GDM1 (cell line): ENCODE data around the gene FKBP5.
"Not testable (repeated sequence)": the region's sequence is repeated elsewhere in the genome, so short reads cannot be mapped to it uniquely, and the experiment has no call there.

ENCODE experiments used
- DNase-seq: peaks from one replicate; lab custom pipeline; 2025; lab: John Stamatoyannopoulos, UW

The FKBP5 gene

DNA sequence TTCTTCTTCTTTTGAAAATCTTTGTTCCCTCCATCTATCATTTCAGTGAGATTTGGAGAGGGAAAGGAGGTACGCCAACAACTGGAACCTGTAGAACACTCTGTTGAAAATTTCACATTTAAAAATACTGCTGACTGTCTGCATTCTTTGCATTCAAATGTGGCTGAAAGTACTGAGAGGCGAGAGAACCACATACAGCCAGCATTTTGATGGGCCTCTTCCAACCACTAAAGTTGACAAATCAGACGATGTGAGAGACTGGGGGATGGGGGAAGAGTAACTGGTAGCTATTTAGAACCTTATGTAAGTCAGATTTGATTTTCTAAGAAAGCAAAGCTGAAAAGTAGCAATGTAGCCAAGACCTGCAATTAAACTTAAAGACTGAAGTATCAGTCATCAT, 77.5 kb downstream of the FKBP5 start:
- DNase-seq = no peak

GRCh38 chr6:35610830-35611229, 77.9 kb downstream of the FKBP5 start:
- no peak for DNase-seq

GRCh38 chr6:35609588-35609987, 79.1 kb downstream of the FKBP5 start:
- DNase-seq = no peak

- no peak for DNase-seq
These were observed 81.0 kb downstream of the FKBP5 start for GRCh38 chr6:35607517-35608233.

DNA sequence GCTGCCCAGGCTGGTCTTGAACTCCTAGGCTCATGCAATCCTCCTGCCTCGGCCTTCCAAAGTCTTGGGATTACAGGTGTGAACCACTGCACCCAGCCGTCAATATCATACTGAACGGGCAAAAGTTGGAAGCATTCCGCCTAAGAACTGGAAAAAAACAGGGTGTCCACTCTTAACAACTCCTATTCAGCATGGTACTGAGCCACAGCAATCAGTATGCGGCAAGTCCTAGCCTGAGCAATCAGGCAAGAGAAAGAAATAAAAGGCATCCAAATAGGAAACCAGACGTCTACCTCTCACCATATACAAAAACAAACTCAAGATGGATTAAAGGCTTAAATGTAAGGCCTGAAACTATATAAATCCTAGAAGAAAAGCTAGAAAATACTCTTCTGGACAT, 83.1 kb downstream of the FKBP5 start:
- no peak for DNase-seq

DNA sequence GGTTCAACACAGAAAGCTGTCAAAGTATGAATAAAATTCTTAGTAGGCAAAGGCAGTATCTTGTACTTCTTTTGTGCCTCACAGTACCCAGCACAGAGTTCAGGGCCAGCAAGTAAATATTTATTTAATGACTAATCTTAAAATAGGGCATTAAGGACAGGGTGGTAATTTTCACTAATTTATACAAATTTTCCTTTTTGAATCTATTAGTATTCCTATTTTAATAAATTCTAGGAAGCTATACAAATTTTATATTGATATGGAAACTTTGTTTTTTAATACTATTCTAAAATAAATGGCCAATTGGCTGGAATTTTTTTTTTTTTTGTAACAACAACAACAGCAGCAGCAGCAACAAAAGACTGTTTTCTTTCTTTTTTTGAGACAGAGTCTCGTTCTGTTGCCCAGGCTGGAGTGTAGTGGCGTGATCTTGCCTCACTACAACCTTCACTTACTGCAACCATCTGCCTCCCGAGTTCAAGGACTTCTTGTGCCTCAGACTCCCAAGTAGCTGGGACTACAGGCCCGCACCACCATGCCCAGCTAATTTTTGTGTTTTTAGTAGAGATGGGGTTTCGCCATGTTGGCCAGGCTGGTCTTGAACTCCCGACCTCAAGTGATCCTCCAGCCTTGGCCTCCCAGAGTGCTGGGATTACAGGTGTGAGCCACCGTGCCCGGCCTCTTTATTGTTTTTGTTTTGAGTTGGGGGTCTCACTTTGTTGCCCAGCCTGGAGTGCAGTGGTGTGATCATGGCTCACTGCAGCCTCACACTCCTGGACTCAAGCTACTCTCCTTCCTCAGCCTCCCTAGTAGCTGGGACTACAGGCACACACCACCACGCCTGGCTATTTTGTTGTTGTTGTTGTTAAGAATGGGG, 85.2 kb downstream of the FKBP5 start:
- DNase-seq = no peak

- DNase-seq = no peak
These were observed 86.4 kb downstream of the FKBP5 start for GRCh38 chr6:35602133-35602946.

GRCh38 chr6:35601331-35602132, 87.2 kb downstream of the FKBP5 start:
- no peak for DNase-seq

DNA sequence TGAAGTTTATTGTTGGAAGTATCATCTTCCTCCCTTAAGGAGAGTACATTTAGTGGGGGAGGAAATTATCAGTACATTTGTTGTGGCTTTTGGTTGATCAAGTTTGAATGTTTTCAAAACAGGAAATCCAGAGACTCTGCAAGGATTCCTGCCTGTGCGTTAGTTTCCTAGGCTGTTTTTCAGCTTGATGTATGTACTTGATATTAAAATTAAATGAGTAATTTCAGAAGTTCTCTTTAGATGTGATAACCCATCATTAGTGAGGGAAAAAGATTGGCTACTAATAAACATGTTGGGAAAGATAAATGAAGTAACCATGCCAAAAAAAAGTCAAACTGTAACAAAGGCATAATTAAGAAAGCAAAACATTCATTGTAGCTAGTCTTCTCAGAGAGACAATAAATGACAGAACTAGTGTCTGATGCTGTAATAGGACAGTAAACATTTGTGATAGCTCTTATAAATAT, 88.0 kb downstream of the FKBP5 start:
- DNase-seq = no peak

DNA sequence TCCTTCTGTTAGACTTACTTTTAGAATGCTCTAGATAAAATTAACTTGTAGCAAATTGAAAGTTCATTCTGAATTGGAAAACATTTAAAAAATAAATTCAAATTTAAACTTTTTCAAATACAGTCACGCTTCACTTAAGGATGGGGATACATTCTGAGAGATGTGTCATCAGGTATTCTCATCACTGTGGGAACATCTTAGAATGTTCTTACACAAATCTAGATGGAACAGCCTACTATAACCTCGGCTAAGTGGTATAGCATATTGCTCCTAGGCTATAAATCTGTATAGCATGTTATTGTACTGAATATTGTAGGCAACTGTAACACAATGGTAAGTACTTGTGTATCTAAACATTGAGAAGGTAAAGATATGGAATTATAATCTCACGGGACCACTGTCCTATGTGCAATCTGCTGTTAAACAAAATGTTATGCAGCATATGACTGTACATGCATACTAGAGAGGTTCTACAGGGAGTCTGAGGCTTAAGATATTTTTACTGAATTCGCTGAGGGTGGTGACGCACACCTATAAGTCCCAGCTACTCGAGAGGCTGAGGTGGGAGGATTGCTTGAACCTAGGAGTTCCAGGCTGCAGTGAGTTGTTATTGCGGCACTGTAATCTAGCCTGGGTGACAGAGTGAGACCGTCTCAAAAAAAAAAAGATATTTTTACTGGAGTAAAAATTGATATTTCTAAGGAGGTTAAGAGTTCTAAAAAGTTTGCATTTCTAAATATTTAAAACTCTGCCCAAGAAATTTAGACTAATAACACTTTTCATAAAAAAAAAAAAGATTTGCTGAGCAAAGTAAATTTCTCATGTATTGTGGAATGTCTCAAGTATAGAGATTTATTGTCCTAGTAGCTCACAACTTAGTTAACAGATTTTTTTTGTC, 88.7 kb downstream of the FKBP5 start:
- no peak for DNase-seq

DNA sequence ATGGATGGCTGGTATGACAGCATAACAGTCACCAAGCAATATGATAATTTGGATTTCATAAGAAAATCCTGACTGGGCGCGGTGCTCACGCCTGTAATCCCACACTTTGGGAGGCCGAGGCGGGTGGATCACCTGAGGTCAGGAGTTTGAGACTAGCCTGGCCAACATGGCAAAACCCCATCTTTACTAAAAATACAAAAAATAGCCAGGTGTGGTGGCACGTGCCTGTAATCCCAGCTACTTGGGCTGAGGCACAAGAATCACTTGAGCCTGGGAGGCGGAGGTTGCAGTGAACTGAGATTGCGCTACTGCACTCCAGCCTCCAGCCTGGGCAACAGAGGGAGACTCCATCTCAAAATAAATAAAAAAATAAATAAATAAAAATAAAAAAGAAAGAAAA, 90.1 kb downstream of the FKBP5 start:
- DNase-seq = not testable (repeated sequence)

DNA sequence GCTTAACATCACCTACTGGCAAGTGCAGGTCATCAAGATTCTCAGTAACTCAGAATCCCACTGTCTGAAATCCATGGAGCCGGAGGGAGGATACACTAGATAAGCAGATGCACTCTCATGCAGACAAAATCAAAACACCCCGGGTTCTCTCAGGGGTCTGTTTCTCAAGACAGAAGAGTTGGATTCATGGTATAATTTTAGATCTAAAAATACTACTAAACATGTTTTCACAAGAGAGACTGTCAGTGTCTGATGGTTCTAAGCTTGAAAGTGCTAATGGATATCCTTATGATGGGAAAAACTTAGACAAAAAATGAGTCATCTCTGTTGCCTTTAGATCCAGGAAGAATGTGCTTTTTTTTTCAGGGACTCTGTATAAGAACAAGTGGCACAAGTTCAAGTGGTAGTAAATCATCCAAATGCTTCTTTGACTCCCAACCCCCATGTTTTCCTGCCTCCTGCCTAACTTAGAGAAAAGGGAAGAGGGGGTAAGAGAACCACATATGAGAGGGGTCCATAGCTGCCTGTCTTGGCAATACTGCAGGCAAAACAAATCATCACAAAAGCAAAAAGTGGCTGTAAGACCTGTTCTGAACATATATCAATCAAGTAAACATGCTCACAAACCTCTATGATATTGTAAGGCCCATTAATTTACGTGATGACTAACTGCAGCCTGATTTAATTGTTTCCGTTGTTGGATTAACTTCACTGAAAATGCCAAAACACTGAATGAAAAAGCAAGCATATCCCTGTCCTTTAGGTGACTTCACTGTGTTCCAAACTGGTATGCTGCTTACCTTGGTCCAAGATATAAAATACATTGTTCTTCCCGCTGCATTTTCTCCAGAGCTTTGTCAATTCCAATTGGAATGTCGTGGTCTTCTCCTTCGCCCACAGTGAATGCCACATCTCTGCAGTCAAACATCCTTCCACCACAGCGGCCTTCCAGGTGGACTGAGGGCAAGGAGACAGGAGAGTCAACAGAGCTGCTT, 92.0 kb downstream of the FKBP5 start:
- peak; percentile 16 for DNase-seq

DNA sequence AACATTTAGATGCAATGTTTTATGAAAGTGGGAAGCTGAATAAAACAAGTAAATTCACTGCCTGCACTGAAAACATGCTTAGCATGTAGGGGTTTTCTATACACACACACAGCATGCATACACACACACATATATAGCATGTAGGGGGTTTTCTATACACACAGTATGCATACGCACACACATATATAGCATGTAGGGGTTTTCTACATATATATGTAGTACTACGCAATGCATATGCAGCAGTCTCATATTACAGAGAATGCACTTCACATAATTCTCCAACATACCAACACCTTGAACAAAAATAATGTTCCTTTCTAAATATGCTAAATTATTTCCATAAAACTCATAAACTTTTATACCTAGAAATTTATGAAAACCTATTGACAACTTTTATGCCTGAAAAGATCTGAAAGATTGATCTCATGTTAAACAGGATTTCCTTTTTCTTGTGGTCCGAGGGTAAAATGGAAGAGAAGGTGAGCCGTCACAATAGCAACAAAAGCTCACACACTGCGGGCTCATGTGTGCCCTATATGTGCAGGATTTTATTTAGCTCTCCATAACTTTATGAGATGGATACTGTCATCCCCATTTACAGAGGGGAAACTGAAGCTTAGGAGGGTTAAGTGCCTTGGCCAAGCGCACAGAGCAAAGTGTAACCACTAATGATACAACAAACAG, 94.1 kb downstream of the FKBP5 start:
- no peak for DNase-seq

DNA sequence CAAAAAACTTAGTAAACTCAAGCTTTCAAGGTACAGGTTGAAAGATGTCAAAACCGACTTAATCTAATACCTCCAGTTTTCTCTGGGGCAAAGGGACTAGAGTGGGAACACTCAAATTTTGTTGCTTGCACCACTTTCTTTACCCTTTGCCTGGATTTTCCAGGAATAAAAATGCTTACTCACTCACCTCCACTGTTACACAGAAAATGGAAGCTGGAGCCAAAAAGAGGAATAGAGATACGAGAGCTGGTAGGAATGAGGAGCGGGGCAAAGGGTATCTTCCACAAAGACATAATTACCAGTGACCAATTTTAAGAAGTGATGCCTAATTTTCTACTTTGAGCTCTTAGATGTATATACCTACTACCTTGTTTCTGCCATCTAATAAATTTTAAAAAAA, 96.5 kb downstream of the FKBP5 start:
- no peak for DNase-seq

DNA sequence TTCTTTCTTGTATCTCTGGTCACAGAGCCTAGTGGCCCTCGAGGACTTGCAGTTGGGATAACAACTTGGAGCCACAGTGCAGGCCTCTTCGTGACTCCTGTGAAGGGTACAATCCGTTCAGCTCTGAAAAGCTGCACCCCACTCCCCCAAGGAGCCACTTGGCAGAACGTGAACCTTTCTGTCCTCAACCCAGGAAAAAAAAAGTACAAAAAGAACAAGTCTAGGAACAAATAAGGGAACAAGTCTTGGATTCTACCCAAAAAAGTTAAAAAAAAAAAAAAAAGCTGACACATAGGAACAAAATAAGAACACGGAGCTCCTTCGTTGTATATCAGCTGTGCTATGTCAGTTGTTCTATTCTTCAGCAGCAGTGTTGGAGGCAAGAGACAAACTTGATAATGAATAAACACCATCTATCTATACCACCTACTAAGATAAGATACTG, 98.1 kb downstream of the FKBP5 start:
- no peak for DNase-seq

DNA sequence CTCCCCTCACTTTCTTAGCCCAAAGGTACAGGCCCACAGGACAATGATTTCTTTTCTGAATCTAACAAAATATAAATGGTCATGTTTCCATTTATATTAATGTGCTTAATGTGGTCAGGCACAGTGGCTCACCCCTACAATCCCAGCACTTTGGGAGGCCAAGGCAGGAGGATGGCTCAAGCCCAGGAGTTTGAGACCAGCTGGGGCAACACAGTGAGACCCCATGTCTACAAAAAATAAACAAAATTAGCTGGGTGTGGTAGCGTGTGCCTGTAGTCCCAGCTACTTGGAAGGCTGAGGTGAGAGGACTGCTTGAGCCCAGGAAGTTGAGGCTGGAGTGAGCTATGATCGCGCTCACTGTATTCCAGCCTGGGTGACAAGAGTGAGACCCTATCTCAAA, 98.8 kb downstream of the FKBP5 start:
- DNase-seq = no peak

DNA sequence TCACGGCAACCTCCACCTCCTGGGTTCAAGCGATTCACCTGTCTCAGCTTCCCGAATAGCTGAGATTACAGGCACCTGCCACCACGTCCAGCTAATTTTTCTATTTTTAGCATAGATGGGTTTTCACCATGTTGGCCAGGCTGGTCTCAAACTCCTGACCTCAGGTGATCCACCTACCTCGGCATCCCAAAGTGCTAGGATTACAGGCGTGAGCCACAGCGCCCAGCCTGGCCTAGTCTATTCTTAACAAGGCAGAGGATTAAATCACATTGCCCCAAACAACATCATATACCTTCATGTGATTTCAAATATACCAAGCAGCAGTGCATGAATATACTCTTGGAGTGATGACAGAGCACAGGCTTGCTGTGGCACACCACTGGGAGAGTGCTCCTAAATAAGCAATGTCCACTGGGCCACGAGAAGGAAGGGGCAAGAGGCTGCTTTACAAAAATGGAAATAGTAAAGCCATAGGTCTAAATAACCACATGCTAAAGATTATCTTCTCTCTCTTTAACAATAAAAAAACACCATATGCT, 99.4 kb downstream of the FKBP5 start:
- no peak for DNase-seq

DNA sequence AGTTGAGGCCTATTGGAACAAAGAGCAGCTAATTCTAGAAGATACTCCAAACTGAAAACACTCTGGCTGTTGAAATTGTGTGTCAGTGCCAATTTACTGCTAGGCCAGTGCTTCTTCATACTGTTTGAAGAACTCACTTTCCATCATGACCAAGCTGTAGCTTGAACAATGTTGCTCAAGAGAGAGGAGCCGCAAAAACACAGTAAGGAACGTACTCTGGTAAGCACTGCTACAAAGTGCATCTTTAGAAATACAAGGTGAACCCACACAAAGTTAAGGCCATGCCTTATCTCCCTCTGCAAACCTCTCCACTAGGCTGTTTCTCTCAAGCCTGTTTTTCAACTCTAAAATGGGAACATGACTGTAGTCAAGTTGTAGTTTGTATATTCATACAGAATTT, 101.5 kb downstream of the FKBP5 start:
- DNase-seq = no peak
